GM23338 (cell line): ENCODE results near the gene SESN2. TPM values are rescaled to one million over a fixed set of nuclear protein-coding genes. Genes with fewer than 3 reads are reported as not detected.
A peak's percentile ranks its signal among the peaks of the same experiment; 100 is the strongest.

Experiments
- ATAC-seq: fragments of 200-7000 bp; cut with Tn5 transposase; 3 replicates; pipeline ENCODE4 v1.9.1; 2020
- DNase-seq: peaks from one replicate; pipeline ENCODE4 v3.0.0-alpha.2; 2015; ENCODE audit warnings: low spot score
- H2AFZ ChIP-seq: fragments of 200-600 bp; sonication (generic); 2 replicates; pipeline ENCODE4 v1.8.0; 2016; ENCODE audit warnings: antibody characterized with exemption, mild to moderate bottlenecking, moderate library complexity
- H3F3A ChIP-seq: fragments of 200-600 bp; sonication (generic); replicated peaks from 2 replicates; pipeline ENCODE4 v1.8.0; 2017; ENCODE audit warnings: antibody characterized with exemption, mixed run types, low read depth
- H3K27ac ChIP-seq: fragments of 200-600 bp; sonication (generic); 2 replicates; pipeline ENCODE4 v1.6.1; 2016; ENCODE audit warnings: low read depth
- H3K27me3 ChIP-seq: fragments of 200-600 bp; sonication (generic); 2 replicates; pipeline ENCODE4 v1.8.0; 2016; ENCODE audit warnings: mild to moderate bottlenecking, mixed run types, moderate library complexity; ENCODE audit not compliant: insufficient read depth
- H3K36me3 ChIP-seq: fragments of 200-600 bp; sonication (generic); 2 replicates; pipeline ENCODE4 v1.8.0; 2016; ENCODE audit warnings: mild to moderate bottlenecking; ENCODE audit not compliant: insufficient read depth
- H3K4me1 ChIP-seq: fragments of 200-600 bp; sonication (generic); 2 replicates; pipeline ENCODE4 v1.8.0; 2016; ENCODE audit warnings: mild to moderate bottlenecking, moderate library complexity; ENCODE audit not compliant: insufficient read depth
- H3K4me2 ChIP-seq: fragments of 200-600 bp; sonication (generic); 2 replicates; pipeline ENCODE4 v1.7.1; 2017; ENCODE audit warnings: mixed run types
- H3K4me3 ChIP-seq: fragments of 200-600 bp; sonication (generic); 2 replicates; pipeline ENCODE4 v1.6.1; 2016; ENCODE audit warnings: mixed run types
- H3K79me2 ChIP-seq: fragments of 200-600 bp; sonication (generic); replicated peaks from 2 replicates; pipeline ENCODE4 v1.8.0; 2017; ENCODE audit warnings: mild to moderate bottlenecking; ENCODE audit not compliant: insufficient read depth
- H3K9me2 ChIP-seq: fragments of 200-600 bp; sonication (generic); 2 replicates; pipeline ENCODE4 v1.8.0; 2017; ENCODE audit not compliant: insufficient read depth
- H4K20me1 ChIP-seq: fragments of 200-600 bp; sonication (generic); replicated peaks from 2 replicates; pipeline ENCODE4 v1.8.0; 2017; ENCODE audit warnings: mild to moderate bottlenecking; ENCODE audit not compliant: insufficient read depth
- H3K27ac Mint-ChIP-seq: 2 replicates; pipeline ENCODE4 v1.8.0; 2020; ENCODE audit warnings: inconsistent platforms, mild to moderate bottlenecking, moderate library complexity, mixed read lengths
- H3K27me3 Mint-ChIP-seq: 3 replicates; pipeline ENCODE4 v1.8.0; 2022; ENCODE audit warnings: low read depth, mild to moderate bottlenecking, moderate library complexity, mixed read lengths, inconsistent platforms; ENCODE audit not compliant: insufficient read depth, poor library complexity
- H3K36me3 Mint-ChIP-seq: 3 replicates; pipeline ENCODE4 v1.8.0; 2021; ENCODE audit warnings: low read depth, mild to moderate bottlenecking, inconsistent platforms, moderate library complexity, mixed read lengths
- H3K4me1 Mint-ChIP-seq: 3 replicates; pipeline ENCODE4 v1.8.0; 2020; ENCODE audit warnings: mild to moderate bottlenecking, inconsistent platforms, mixed read lengths
- H3K4me3 Mint-ChIP-seq: 3 replicates; pipeline ENCODE4 v1.8.0; 2021; ENCODE audit warnings: moderate library complexity, mild to moderate bottlenecking, inconsistent platforms, mixed read lengths
- H3K9me3 Mint-ChIP-seq: 3 replicates; pipeline ENCODE4 v1.8.0; 2020; ENCODE audit warnings: moderate library complexity, mild to moderate bottlenecking, inconsistent platforms, mixed read lengths
- CREB1 ChIP-seq: fragments of 250-450 bp; sonication (Bioruptor Pico); IDR thresholded peaks from 2 replicates; pipeline ENCODE4 v1.5.0; 2020; ENCODE audit warnings: low read depth, mild to moderate bottlenecking, moderate library complexity
- CTCF ChIP-seq, 2 experiments: fragments of 200-600 bp in 1 of 2; sonication (generic) in 1 of 2; conservative IDR thresholded peaks; 2 replicates each; pipeline versions ENCODE4 v1.5.1 to v1.6.1; 2016 to 2017; ENCODE audit warnings: antibody characterized with exemption in 2 of 2, low read depth in 2 of 2, mild to moderate bottlenecking in 2 of 2, moderate library complexity in 1 of 2
- ETS1 ChIP-seq: IDR thresholded peaks from 2 replicates; pipeline ENCODE4 v1.6.1; 2016; ENCODE audit warnings: antibody characterized with exemption
- EZH2 ChIP-seq: fragments of 200-600 bp; sonication (generic); IDR thresholded peaks from one replicate; pipeline ENCODE4 v1.8.0; 2017; ENCODE audit warnings: antibody characterized with exemption, mild to moderate bottlenecking, low read depth; ENCODE audit not compliant: unreplicated experiment
- EZH2phosphoT487 ChIP-seq: fragments of 200-600 bp; sonication (generic); IDR thresholded peaks from one replicate; pipeline ENCODE4 v1.8.1; 2018; ENCODE audit warnings: antibody characterized with exemption; ENCODE audit not compliant: unreplicated experiment
- JUNB ChIP-seq: IDR thresholded peaks from one replicate; pipeline ENCODE4 v1.6.1; 2016; ENCODE audit warnings: antibody characterized with exemption; ENCODE audit not compliant: unreplicated experiment
- NANOG ChIP-seq: IDR thresholded peaks from 2 replicates; pipeline ENCODE4 v1.6.1; 2016; ENCODE audit warnings: antibody characterized with exemption, borderline replicate concordance
- POLR2AphosphoS5 ChIP-seq: IDR thresholded peaks from 2 replicates; pipeline ENCODE4 v1.6.1; 2016; ENCODE audit warnings: antibody characterized with exemption, low read depth
- REST ChIP-seq: IDR thresholded peaks from one replicate; pipeline ENCODE4 v1.6.1; 2018; ENCODE audit warnings: antibody characterized with exemption; ENCODE audit not compliant: unreplicated experiment
- STAT1 ChIP-seq: IDR thresholded peaks from one replicate; pipeline ENCODE4 v1.6.1; 2016; ENCODE audit warnings: antibody characterized with exemption; ENCODE audit not compliant: unreplicated experiment
- ZNF114 ChIP-seq: fragments of 250-450 bp; sonication (Bioruptor Pico); IDR thresholded peaks from 2 replicates; pipeline ENCODE4 v1.5.0; 2020; ENCODE audit warnings: mild to moderate bottlenecking, moderate library complexity
- ZNF331 ChIP-seq: fragments of 250-450 bp; sonication (Bioruptor Pico); IDR thresholded peaks from 2 replicates; pipeline ENCODE4 v1.5.0; 2020; ENCODE audit warnings: low read depth, mild to moderate bottlenecking, moderate library complexity
- ZNF462 ChIP-seq: fragments of 250-450 bp; sonication (Bioruptor Pico); IDR thresholded peaks from 2 replicates; pipeline ENCODE4 v1.5.0; 2020; ENCODE audit warnings: mild to moderate bottlenecking, moderate library complexity
- polyA plus RNA-seq: library from polyadenylated mRNA; unstranded; fragments of >200 nt; fragmentation: Nextera tagmentation; extraction: Ambion mirVana; gene quantifications from 2 replicates; pipeline ENCODE4 v1.2.1, GENCODE V29; 2016
- total RNA-seq: library from RNA; depleted of rRNA; stranded (reverse); fragments of >200 nt; shearing (Covaris generic); gene quantifications from 2 replicates; pipeline ENCODE4 v1.2.3, GENCODE V29; 2014

SESN2 gene
- total and polyA plus RNA-seq, 2 experiments from 2014 or later, result 22.8 to 52.1 TPM

GRCh38 chr1:28282426-28283407 is 23.4 kb downstream of the SESN2 start:
- H3K27ac Mint-ChIP-seq, result peak overlapping the region; percentile 56; the same call in 1 of the 2 replicates

More at GRCh38 chr1:28282426-28283407, 23.4 kb downstream of the SESN2 start:
- H3K36me3 ChIP-seq, result peaks cover 35% of the 10 kb centered on the region
- H3K27me3 ChIP-seq, result no peaks in the 10 kb centered on the region
- H3K9me2 ChIP-seq, result no peaks in the 10 kb centered on the region
- Mint-ChIP-seq H3K36me3 (peaks cover 55% of the 10 kb centered on the region), H3K4me1 (no peaks in the 10 kb centered on the region), H3K9me3 (no peaks in the 10 kb centered on the region), H3K4me3 (no peak overlapping the region), H3K27me3 (peaks cover 6% of the 10 kb centered on the region)
- DNase-seq (no peak), ATAC-seq (no peak)
- H3K4me1 ChIP-seq, result no peaks in the 10 kb centered on the region; the same call in 1 of the 2 replicates
- H3K27ac ChIP-seq, result peak overlapping the region; percentile 65; the same call in 1 of the 2 replicates
- H4K20me1 ChIP-seq, result 0 out of 2 replicates have a peak, but pooled peaks cover 5% of the 10 kb centered on the region
- H2AFZ ChIP-seq, result no peak overlapping the region
- no peaks in the 10 kb centered on the region for H3F3A ChIP-seq
- H3K4me3 ChIP-seq, result no peak overlapping the region
- no peaks in the 10 kb centered on the region for H3K79me2 ChIP-seq
- TF ChIP-seq ZNF462 (CRISPR knock-in tag) (no peak), ETS1 (no peak), CREB1 (CRISPR knock-in tag) (no peak), CTCF (conservative IDR thresholded peaks at IDR 0.05; ENCODE audit: low read depth in 2 of 2) (no peak), JUNB (no peak), REST (no peak), EZH2 (no peak), ZNF114 (CRISPR knock-in tag) (no peak), EZH2phosphoT487 (no peak), NANOG (no peak), ZNF331 (no peak), STAT1 (no peak), POLR2AphosphoS5 (no peak; the same call in 1 of the 2 replicates)
- no peak overlapping the region for H3K4me2 ChIP-seq
